ENCODE measurements around the gene SYNPR.
"Not testable (repeated sequence)": the region's sequence is repeated elsewhere in the genome, so short reads cannot be mapped to it uniquely, and the experiment has no call there.

Gene SYNPR

GRCh38 chr3:63278171-63279004 is at the start of gene SYNPR:
Gene SYNPR, plus strand, starts transcription at chr3:63278308.
- DNase-seq (ENCODE audit: low read depth in 2 of 2): no peak

GRCh38 chr3:63228677-63229076 is 49.4 kb upstream of the SYNPR start:
- DNase-seq (ENCODE audit: low read depth in 2 of 2): no peak

GRCh38 chr3:63230146-63230545 is 48.0 kb upstream of the SYNPR start:
- DNase-seq (ENCODE audit: low read depth in 2 of 2): no peak

GRCh38 chr3:63231643-63232042 is 46.5 kb upstream of the SYNPR start:
- DNase-seq (ENCODE audit: low read depth in 2 of 2): no peak

- no peak for DNase-seq (ENCODE audit: low read depth in 2 of 2)
These were observed 45.2 kb upstream of the SYNPR start for GRCh38 chr3:63232764-63233396.

GRCh38 chr3:63240381-63240902 is 37.7 kb upstream of the SYNPR start:
- DNase-seq (ENCODE audit: low read depth in 2 of 2): no peak

- DNase-seq (ENCODE audit: low read depth in 2 of 2): no peak
These were observed 36.0 kb upstream of the SYNPR start for GRCh38 chr3:63242124-63242523.

GRCh38 chr3:63244486-63244885 is 33.6 kb upstream of the SYNPR start:
- DNase-seq (ENCODE audit: low read depth in 2 of 2): no peak

- no peak for DNase-seq (ENCODE audit: low read depth in 2 of 2)
These were observed 32.3 kb upstream of the SYNPR start for GRCh38 chr3:63245726-63246241.

GRCh38 chr3:63248015-63248414 is 30.1 kb upstream of the SYNPR start:
- DNase-seq (ENCODE audit: low read depth in 2 of 2): no peak

GRCh38 chr3:63251499-63251898 is 26.6 kb upstream of the SYNPR start:
- DNase-seq (ENCODE audit: low read depth in 2 of 2): no peak

- not testable (repeated sequence) for DNase-seq (ENCODE audit: low read depth in 2 of 2)
These were observed 22.3 kb upstream of the SYNPR start for GRCh38 chr3:63255819-63256218.

GRCh38 chr3:63264716-63265115 is 13.4 kb upstream of the SYNPR start:
- no peak for DNase-seq (ENCODE audit: low read depth in 2 of 2)

- DNase-seq (ENCODE audit: low read depth in 2 of 2): no peak
These were observed 3.7 kb upstream of the SYNPR start for GRCh38 chr3:63274359-63274758.

GRCh38 chr3:63279005-63279841 is 1.1 kb downstream of the SYNPR start:
- no peak for DNase-seq (ENCODE audit: low read depth in 2 of 2)

GRCh38 chr3:63287610-63288009 is 9.5 kb downstream of the SYNPR start:
- no peak for DNase-seq (ENCODE audit: low read depth in 2 of 2)

GRCh38 chr3:63290686-63291085 is 12.6 kb downstream of the SYNPR start:
- no peak for DNase-seq (ENCODE audit: low read depth in 2 of 2)

- DNase-seq (ENCODE audit: low read depth in 2 of 2): no peak
These were observed 16.2 kb downstream of the SYNPR start for GRCh38 chr3:63294332-63294731.

- no peak for DNase-seq (ENCODE audit: low read depth in 2 of 2)
These were observed 17.2 kb downstream of the SYNPR start for GRCh38 chr3:63295356-63295755.

- no peak for DNase-seq (ENCODE audit: low read depth in 2 of 2)
These were observed 17.7 kb downstream of the SYNPR start for GRCh38 chr3:63295806-63296205.

- DNase-seq (ENCODE audit: low read depth in 2 of 2): no peak
These were observed 18.1 kb downstream of the SYNPR start for GRCh38 chr3:63296249-63296648.

GRCh38 chr3:63303238-63303637 is 25.1 kb downstream of the SYNPR start:
- DNase-seq (ENCODE audit: low read depth in 2 of 2): no peak
